Measurements from ENCODE around the gene RETN.
"Not testable (repeated sequence)": the region's sequence is repeated elsewhere in the genome, so short reads cannot be mapped to it uniquely, and the experiment has no call there.

The RETN gene

DNA sequence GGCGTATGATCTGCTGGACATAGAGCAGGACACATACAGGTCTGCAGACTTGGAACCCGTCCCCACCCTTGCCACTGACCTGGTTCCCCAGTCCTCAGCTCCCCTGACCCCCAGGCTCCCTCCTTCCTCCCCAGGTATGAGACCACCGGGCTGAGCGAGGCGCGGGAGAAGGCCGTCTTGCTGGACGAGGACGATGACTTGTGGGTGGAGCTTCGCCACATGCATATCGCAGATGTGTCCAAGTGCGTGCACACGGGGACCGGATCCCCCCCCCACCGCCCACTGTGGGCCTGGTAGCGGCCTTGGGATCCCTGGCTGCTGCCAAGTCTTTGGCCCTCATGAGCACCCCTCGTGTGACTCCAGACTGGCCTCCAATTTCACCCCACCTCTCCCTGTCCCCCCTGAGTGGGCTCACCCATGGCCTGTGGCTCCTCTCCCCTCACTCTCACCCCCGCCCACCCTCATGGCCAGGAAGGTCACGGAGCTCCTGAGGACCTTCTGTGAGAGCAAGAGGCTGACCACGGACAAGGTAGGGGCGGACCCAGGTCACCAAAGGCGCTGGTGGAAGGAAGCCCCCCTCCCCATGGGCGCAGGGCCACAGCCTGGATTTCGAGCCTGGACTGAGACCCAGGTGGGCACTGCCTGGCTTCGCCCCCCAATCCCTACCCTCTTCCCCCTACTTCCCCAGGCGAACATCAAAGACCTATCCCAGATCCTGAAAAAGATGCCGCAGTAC, 26.4 kb upstream of the RETN start:
- no peaks in the 10 kb centered on the region for H3K9me3 Mint-ChIP-seq
- peaks cover 18% of the 10 kb centered on the region for H3K36me3 Mint-ChIP-seq (ENCODE audit: insufficient read depth)
- ATAC-seq (replicated peaks; ENCODE audit: extremely low read depth, poor library complexity, severe bottlenecking) (no peak), DNase-seq (ENCODE audit: low spot score in 2 of 2) (no peak)
- no peak overlapping the region for H3K27ac Mint-ChIP-seq (ENCODE audit: low read depth)
- peaks cover 27% of the 10 kb centered on the region for H3K4me1 Mint-ChIP-seq
- H3K27me3 Mint-ChIP-seq = no peaks in the 10 kb centered on the region
- no peak overlapping the region for H3K4me3 Mint-ChIP-seq

DNA sequence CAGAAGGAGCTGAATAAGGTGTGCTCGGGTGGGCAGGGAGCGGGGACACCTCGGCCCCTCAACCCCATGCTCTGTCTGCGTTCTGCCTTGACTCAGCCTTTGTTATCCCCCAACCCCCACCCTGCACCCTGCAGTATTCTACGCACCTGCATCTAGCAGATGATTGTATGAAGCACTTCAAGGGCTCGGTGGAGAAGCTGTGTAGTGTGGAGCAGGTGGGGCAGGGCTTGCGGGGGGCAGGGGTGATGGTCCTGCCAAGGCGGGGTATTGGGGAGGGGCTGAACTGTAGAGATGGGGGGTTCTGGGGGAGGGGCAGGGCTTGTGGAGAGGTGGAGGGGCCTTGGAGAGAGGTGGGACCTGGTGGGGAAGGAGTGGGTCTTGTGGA, 25.8 kb upstream of the RETN start:
- no peaks in the 10 kb centered on the region for H3K27me3 Mint-ChIP-seq
- DNase-seq (ENCODE audit: low spot score in 2 of 2) (no peak), ATAC-seq (replicated peaks; ENCODE audit: extremely low read depth, poor library complexity, severe bottlenecking) (no peak)
- peaks cover 15% of the 10 kb centered on the region for H3K36me3 Mint-ChIP-seq (ENCODE audit: insufficient read depth)
- H3K4me1 Mint-ChIP-seq = peaks cover 22% of the 10 kb centered on the region
- H3K4me3 Mint-ChIP-seq = no peak overlapping the region
- H3K27ac Mint-ChIP-seq (ENCODE audit: low read depth) = peak overlapping the region; percentile 77
- no peaks in the 10 kb centered on the region for H3K9me3 Mint-ChIP-seq

DNA sequence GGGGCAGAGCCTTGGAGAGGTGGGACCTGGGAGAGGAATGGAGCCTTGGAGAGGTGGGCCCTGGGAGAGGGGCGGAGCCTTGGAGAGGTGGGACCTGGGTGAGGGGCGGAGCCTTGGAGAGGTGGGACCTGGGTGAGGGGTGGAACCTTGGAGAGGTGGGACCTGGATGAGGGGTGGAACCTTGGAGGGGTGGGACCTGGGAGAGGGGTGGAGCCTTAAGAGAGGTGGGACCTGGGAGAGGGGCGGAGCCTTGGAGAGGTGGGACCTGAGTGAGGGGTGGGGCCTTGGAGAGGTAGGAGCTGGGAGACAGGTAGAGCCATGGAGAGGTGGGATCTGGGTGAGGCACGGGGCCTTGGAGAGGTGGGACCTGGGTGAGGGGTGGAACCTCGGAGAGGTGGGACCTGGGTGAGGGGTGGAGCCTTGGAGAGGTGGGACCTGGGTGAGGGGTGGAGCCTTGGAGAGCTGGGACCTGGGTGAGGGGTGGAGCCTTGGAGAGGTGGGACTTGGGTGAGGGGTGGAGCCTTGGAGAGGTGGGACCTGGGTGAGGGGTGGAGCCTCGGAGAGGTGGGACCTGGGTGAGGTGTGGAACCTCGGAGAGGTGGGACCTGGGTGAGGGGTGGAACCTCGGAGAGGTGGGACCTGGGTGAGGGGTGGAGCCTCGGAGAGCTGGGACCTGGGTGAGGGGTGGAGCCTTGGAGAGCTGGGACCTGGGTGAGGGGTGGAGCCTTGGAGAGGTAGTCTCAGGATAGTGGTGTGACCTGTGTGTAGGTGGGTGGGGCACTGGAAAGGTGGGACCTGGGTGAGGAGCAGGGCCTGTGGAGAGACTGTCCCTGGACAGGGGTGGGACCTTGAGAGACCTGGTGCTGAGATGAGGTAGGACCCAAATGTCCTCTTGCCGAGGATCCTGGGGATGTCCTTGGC, 25.0 kb upstream of the RETN start:
- not testable (repeated sequence) for H3K27me3 Mint-ChIP-seq; H3K9me3 Mint-ChIP-seq; H3K4me3 Mint-ChIP-seq; ATAC-seq (replicated peaks; ENCODE audit: extremely low read depth, poor library complexity, severe bottlenecking); DNase-seq (ENCODE audit: low spot score in 2 of 2)
- peaks cover 15% of the 10 kb centered on the region for H3K4me1 Mint-ChIP-seq
- peak overlapping the region; percentile 77 for H3K27ac Mint-ChIP-seq (ENCODE audit: low read depth)
- H3K36me3 Mint-ChIP-seq (ENCODE audit: insufficient read depth) = peaks cover 17% of the 10 kb centered on the region

DNA sequence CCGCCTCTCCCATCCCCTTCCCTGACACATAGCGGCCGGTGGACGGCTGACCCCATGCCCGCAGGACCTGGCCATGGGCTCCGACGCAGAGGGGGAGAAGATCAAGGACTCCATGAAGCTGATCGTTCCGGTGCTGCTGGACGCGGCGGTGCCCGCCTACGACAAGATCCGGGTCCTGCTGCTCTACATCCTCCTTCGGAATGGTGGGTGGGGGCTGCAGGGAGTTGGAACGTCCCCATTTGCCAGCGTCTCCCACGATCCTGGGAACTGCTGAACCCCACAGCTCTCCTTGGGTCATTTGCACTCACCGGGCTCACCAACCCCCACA, 24.3 kb upstream of the RETN start:
- DNase-seq (ENCODE audit: low spot score in 2 of 2) = no peak
- Mint-ChIP-seq H3K27ac (ENCODE audit: low read depth) (no peak overlapping the region), H3K4me1 (peaks cover 9% of the 10 kb centered on the region), H3K9me3 (no peaks in the 10 kb centered on the region), H3K27me3 (no peaks in the 10 kb centered on the region), H3K4me3 (no peak overlapping the region), H3K36me3 (ENCODE audit: insufficient read depth) (peaks cover 18% of the 10 kb centered on the region)
- ATAC-seq (replicated peaks; ENCODE audit: extremely low read depth, poor library complexity, severe bottlenecking) = no peak

DNA sequence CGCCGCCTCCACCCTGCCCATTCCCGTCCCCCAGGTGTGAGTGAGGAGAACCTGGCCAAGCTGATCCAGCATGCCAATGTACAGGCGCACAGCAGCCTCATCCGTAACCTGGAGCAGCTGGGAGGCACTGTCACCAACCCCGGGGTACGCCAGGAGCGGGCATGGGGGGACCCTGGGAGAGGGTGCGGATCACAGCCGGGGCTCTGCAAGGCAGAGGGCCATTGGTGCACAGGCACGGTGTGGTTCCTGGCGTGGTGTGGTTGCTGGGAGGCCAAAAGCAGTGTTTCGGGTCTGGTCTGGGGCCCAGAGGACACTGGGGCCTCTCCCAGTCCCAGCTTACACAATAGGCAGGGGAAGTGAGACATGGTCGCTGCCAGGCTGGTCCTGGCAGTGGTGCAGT, 23.7 kb upstream of the RETN start:
- DNase-seq (ENCODE audit: low spot score in 2 of 2) (no peak), ATAC-seq (replicated peaks; ENCODE audit: extremely low read depth, poor library complexity, severe bottlenecking) (no peak)
- Mint-ChIP-seq H3K27ac (ENCODE audit: low read depth) (no peak overlapping the region), H3K9me3 (no peaks in the 10 kb centered on the region), H3K27me3 (no peaks in the 10 kb centered on the region), H3K4me3 (no peak overlapping the region), H3K4me1 (peaks cover 2% of the 10 kb centered on the region), H3K36me3 (ENCODE audit: insufficient read depth) (peaks cover 20% of the 10 kb centered on the region)

DNA sequence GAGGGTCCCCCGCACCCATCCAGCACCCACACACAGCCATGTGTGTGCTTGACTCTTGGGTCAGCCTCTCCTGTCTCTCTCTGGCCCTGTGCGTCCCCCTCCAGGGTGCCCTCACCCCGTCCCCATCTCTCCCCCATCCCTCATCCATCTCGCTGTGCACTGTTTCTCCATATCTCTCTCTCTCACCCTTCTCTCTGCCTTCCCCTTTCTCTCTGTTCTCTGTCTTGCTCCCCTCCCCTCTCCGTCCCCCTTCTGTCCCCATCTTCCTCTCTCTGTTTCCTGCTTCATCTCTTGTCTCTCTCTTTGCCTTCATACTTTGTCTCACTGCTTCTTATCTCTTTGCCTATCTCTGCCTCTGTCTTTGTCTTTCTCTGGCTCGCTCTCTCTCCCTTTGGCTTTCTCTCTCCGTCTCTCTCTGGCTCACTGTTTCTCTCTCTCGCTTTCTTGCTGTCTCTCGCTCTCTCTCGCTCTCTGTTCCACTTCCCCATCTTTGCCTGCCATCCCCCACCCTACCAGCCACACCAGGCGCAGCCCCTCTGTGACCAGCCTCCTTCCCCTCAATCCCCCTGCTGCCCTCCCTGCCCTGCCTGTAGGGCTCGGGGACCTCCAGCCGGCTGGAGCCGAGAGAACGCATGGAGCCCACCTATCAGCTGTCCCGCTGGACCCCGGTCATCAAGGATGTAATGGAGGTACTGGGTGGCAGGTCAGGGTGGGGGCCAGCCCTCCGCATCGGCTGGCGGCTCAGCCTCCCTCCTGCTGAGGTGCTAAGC, 23.0 kb upstream of the RETN start:
- peaks cover 21% of the 10 kb centered on the region for H3K36me3 Mint-ChIP-seq (ENCODE audit: insufficient read depth)
- H3K27ac Mint-ChIP-seq (ENCODE audit: low read depth) = peak overlapping the region; percentile 56

DNA sequence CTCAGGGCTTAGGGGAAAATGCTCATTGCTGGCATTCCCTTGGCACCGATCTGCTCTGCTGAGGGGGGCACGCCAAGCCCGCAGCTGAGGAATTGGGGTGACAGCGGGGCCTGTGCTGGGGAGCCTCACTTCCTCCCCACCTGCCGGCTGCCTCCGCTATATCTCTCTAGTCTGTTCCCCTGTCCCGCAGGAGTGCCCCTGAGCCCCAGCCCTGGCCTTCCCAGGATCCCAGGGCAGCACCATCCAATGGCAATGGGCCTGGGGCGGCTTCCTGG, 22.5 kb upstream of the RETN start:
- no peaks in the 10 kb centered on the region for H3K9me3 Mint-ChIP-seq
- no peak overlapping the region for H3K4me3 Mint-ChIP-seq
- H3K36me3 Mint-ChIP-seq (ENCODE audit: insufficient read depth) = peaks cover 19% of the 10 kb centered on the region
- peak overlapping the region; percentile 56 for H3K27ac Mint-ChIP-seq (ENCODE audit: low read depth)
- H3K27me3 Mint-ChIP-seq = no peaks in the 10 kb centered on the region
- no peaks in the 10 kb centered on the region for H3K4me1 Mint-ChIP-seq
- no peak for DNase-seq (ENCODE audit: low spot score in 2 of 2)
- ATAC-seq (replicated peaks; ENCODE audit: extremely low read depth, poor library complexity, severe bottlenecking) = no peak

More for the DNA sequence above, 23.0 kb upstream of the RETN start:
- Mint-ChIP-seq H3K4me1 (no peaks in the 10 kb centered on the region), H3K27me3 (no peaks in the 10 kb centered on the region), H3K4me3 (no peak overlapping the region), H3K9me3 (no peaks in the 10 kb centered on the region)
- ATAC-seq (replicated peaks; ENCODE audit: extremely low read depth, poor library complexity, severe bottlenecking) (no peak), DNase-seq (ENCODE audit: low spot score in 2 of 2) (no peak)

DNA sequence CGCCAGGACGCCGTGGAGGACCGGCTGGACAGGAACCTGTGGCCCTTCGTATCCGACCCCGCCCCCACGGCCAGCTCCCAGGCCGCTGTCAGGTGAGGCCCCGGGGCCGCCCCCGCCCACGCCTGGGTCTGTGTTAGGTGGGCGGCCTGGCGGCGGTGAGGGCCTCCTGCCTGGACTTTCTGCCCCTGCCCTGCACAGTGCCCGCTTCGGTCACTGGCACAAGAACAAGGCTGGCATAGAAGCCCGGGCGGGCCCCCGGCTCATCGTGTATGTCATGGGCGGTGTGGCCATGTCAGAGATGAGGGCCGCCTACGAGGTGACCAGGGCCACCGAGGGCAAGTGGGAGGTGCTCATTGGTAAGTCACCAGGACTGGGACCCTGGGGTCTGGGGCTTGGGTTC, 21.7 kb upstream of the RETN start:
- Mint-ChIP-seq H3K4me3 (no peak overlapping the region), H3K36me3 (ENCODE audit: insufficient read depth) (peaks cover 18% of the 10 kb centered on the region), H3K9me3 (no peaks in the 10 kb centered on the region), H3K27me3 (no peaks in the 10 kb centered on the region), H3K27ac (ENCODE audit: low read depth) (no peak overlapping the region), H3K4me1 (peaks cover 3% of the 10 kb centered on the region)
- ATAC-seq (replicated peaks; ENCODE audit: extremely low read depth, poor library complexity, severe bottlenecking) (no peak), DNase-seq (ENCODE audit: low spot score in 2 of 2) (no peak)

DNA sequence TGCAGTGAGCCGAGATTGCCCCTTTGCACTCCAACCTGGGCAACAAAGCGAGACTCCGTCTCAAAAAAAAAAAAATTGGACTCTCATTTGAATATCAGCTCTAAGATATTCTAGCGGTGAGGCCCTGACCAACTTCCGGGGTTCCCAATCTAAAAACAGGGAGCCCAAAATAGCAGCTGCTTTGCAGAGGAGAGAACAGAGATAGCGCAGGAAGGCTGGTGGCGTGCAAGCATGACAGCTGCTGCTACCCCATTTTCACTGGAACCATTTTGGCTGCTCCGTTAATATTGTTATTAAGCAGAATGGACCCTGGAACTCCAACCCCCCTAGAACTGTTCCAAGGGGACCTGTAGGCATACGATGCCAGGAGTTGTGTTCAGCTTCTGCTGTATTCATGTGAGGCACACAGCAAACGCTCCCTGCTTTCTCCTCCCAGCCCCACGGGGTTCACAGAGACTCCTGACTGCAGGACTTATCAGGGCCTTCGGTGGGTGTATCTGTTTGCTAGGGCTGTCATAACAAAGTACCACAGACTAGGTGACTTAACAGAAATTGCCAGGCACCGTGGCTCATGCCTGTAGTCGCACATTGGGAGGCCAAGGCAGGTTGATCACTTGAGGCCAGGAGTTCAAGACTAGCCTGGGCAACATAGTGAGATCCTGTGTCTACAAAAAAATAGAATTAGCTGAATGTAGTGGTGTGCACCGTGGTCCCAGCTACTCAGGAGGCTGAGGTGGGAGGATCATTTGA, 20.4 kb upstream of the RETN start:
- Mint-ChIP-seq H3K27ac (ENCODE audit: low read depth) (no peak overlapping the region), H3K4me1 (peaks cover 14% of the 10 kb centered on the region)

DNA sequence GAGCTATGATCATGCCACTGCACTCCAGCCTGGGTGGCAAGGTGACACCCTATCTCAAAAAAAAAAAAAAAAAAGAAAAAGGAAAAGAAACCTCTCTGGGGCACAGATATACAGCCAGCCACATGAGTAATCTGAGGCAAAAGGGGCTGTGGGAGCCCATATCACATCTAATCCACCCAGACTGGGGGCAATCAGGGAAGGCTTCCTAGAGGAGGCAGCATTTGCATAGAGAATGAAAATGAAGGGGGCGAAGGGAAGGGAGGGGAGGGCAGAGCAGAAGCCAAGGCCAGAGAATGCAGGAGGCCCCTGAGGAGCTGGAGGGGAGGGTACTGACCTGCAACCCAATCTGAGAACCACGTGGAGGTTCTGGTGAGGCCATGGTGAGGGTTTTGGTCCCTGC, 18.7 kb upstream of the RETN start:
- no peak for ATAC-seq (replicated peaks; ENCODE audit: extremely low read depth, poor library complexity, severe bottlenecking)
- no peaks in the 10 kb centered on the region for H3K27me3 Mint-ChIP-seq
- no peak overlapping the region for H3K4me3 Mint-ChIP-seq
- H3K27ac Mint-ChIP-seq (ENCODE audit: low read depth) = no peak overlapping the region
- H3K4me1 Mint-ChIP-seq = peaks cover 14% of the 10 kb centered on the region
- H3K36me3 Mint-ChIP-seq (ENCODE audit: insufficient read depth) = peaks cover 12% of the 10 kb centered on the region
- DNase-seq (ENCODE audit: low spot score in 2 of 2) = no peak
- no peaks in the 10 kb centered on the region for H3K9me3 Mint-ChIP-seq

More for the DNA sequence above, 20.4 kb upstream of the RETN start:
- no peak for ATAC-seq (replicated peaks; ENCODE audit: extremely low read depth, poor library complexity, severe bottlenecking)
- H3K27me3 Mint-ChIP-seq = no peaks in the 10 kb centered on the region
- H3K9me3 Mint-ChIP-seq = no peaks in the 10 kb centered on the region
- H3K4me3 Mint-ChIP-seq = no peak overlapping the region
- DNase-seq (ENCODE audit: low spot score in 2 of 2) = no peak
- peaks cover 18% of the 10 kb centered on the region for H3K36me3 Mint-ChIP-seq (ENCODE audit: insufficient read depth)

DNA sequence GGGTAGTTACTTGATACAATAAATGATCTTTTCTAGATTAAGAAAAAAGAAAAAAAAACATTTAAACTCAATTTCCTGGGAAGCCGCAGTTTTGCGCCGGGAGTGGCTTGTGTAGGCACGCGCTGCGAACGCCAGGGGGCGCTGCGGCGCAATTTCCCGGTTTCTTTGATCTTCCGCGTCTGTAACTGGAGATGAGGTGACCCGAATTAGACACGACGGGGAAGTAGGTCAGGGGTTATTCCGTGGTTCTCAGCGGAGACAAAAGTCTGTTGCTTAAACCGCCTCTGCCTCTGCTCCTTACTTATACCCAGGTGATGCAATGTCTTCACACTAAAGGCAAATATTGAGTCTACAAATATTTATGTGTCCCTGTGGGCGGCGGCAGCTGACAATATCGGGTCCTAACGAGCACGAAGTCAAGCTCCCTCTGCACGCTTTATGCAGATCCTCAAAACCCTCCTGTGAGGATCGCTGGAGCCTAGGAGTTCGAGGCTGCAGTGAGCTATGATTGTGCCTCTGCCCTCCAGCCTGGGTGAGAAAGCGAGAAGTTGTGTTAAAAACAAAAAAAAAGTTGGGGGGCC, 16.7 kb upstream of the RETN start:
- peaks cover 15% of the 10 kb centered on the region for H3K4me1 Mint-ChIP-seq
- peak overlapping the region; percentile 76 for H3K4me3 Mint-ChIP-seq
- H3K36me3 Mint-ChIP-seq (ENCODE audit: insufficient read depth) = peaks cover 9% of the 10 kb centered on the region
- peak overlapping the region; percentile 93 for H3K27ac Mint-ChIP-seq (ENCODE audit: low read depth)
- ATAC-seq (replicated peaks; ENCODE audit: extremely low read depth, poor library complexity, severe bottlenecking) (peak; percentile 98), DNase-seq (ENCODE audit: low spot score in 2 of 2) (peak; percentile 83 to 92)
- no peaks in the 10 kb centered on the region for H3K9me3 Mint-ChIP-seq
- H3K27me3 Mint-ChIP-seq = no peaks in the 10 kb centered on the region

DNA sequence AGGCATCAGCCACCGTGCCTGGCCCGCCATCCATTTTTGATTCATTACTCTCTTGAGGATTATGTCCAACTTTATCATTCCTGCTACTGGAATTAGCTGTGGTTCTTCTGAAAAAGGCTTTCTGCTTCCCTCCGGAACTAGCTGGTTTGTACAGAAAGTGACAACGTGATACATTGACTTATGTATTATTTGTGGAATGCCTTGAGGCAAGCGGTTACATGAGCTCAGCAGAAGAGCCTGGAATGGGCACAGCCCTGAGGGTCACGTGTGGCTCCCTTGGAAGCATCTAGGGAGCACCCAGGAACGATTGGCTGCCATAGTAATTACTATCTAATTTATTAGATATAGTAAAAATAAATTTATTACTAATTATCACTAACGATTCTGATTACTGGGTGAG, 14.4 kb upstream of the RETN start:
- Mint-ChIP-seq H3K27ac (ENCODE audit: low read depth) (no peak overlapping the region), H3K36me3 (ENCODE audit: insufficient read depth) (peaks cover 9% of the 10 kb centered on the region), H3K9me3 (no peaks in the 10 kb centered on the region), H3K4me1 (peaks cover 18% of the 10 kb centered on the region), H3K4me3 (no peak overlapping the region), H3K27me3 (no peaks in the 10 kb centered on the region)
- ATAC-seq (replicated peaks; ENCODE audit: extremely low read depth, poor library complexity, severe bottlenecking) (no peak), DNase-seq (ENCODE audit: low spot score in 2 of 2) (no peak)

All from central memory CD8-positive, alpha-beta T cell (primary cell).